ENCODE results near the gene CELF5. TPM values are rescaled to one million over a fixed set of nuclear protein-coding genes. Genes with fewer than 3 reads are reported as not detected.

Gene CELF5
- total and polyA plus RNA-seq, 9 of the 15 experiments (the other 6 are each of a cell fraction or from before 2014, with no cell fraction given), result 0.01 to 0.56 (median 0.22) TPM

GRCh38 chr19:3336680-3337523 lies 112.4 kb downstream of the CELF5 start:
- Histone ChIP-seq H3K4me3 (no peak overlapping the region), H3K27me3 (ENCODE audit: control insufficient read depth in 2 of 2, insufficient read depth in 2 of 2, low read length in 2 of 2) (peaks cover 0 to 10% of the 10 kb centered on the region in 2 experiments; a peak in 3 of 5 replicates), H3K9me3 (replicated peaks; ENCODE audit: control insufficient read depth, insufficient read depth, low read depth, low read length) (no peaks in the 10 kb centered on the region), H3K27ac (ENCODE audit: extremely low read depth, low read depth, low read length) (no peak overlapping the region), H3K9me1 (ENCODE audit: control insufficient read depth, insufficient read depth, low read length) (no peaks in the 10 kb centered on the region), H2AFZ (ENCODE audit: low read depth, low read length) (no peak overlapping the region), H4K20me1 (replicated peaks; ENCODE audit: control insufficient read depth, insufficient read depth, low read length) (peaks cover 4% of the 10 kb centered on the region; the same call in 1 of the 2 replicates), H3K36me3 (ENCODE audit: control insufficient read depth, insufficient read depth, low read length) (no peaks in the 10 kb centered on the region), H3K4me2 (ENCODE audit: insufficient read depth, low read length) (no peak overlapping the region), H3K4me1 (replicated peaks in 1 of 2; ENCODE audit: control insufficient read depth in 2 of 2, insufficient read depth in 2 of 2, low read length in 2 of 2) (peaks cover 0 to 17% of the 10 kb centered on the region in 2 experiments; a peak in 3 of 5 replicates), H3K9ac (ENCODE audit: insufficient read depth in 1 of 2, low read depth in 2 of 2, low read length in 2 of 2) (0 out of 4 replicates have a peak overlapping the region, but pooled peaks of 1 of the 2 experiments have one; percentile 17), H3K79me2 (ENCODE audit: control insufficient read depth, insufficient read depth, low read length) (no peaks in the 10 kb centered on the region)
- no peak for ATAC-seq
- no peak for DNase-seq (ENCODE audit: extremely low read depth in 1 of 4, low spot score in 3 of 4)
- FAIRE-seq, result no peak
- intact Hi-C loops (cut with micrococcal nuclease) (no loop called here), in situ Hi-C loops (cut with MboI) (no loop called here)
- ChIA-PET CTCF (ENCODE audit: low intra/inter-chr PET ratio) (no interaction called here), POLR2A (interaction anchor here (1.0 kb wide), 1 partner anchor 10 kb away, joined by 4 read pairs; no protein-coding TSS in a partner anchor)
- 34% methylated on average over 20 of the region's 22 CpGs for WGBS (ENCODE audit: insufficient coverage, low coverage, missing lambda C conversion rate)
- BruUV-seq (replicated peaks), result no TSS peak
- TF ChIP-seq UBTF (IDR thresholded peaks at IDR 0.05; ENCODE audit: borderline replicate concordance in 1 of 2, low read depth in 2 of 2, low read length in 2 of 2) (no peak), CBFA2T3 (IDR thresholded peaks at IDR 0.05) (no peak), RBM14 (IDR thresholded peaks at IDR 0.05; ENCODE audit: borderline replicate concordance, insufficient read depth, low read depth, low read length) (no peak), E2F8 (IDR thresholded peaks at IDR 0.05; ENCODE audit: low read depth, partially characterized antibody) (no peak), U2AF2 (optimal IDR thresholded peaks at IDR 0.05; ENCODE audit: low read depth, low read length) (no peak), FOXA1 (IDR thresholded peaks at IDR 0.05; ENCODE audit: borderline replicate concordance) (no peak), HDAC3 (IDR thresholded peaks at IDR 0.05; ENCODE audit: borderline replicate concordance, partially characterized antibody) (no peak), RAD21 (CRISPR knock-in tag; conservative IDR thresholded peaks at IDR 0.05 in 1 of 2, IDR thresholded peaks at IDR 0.05 in 1 of 2) (no peak), ZNF639 (CRISPR knock-in tag; conservative IDR thresholded peaks at IDR 0.05 in 1 of 2, IDR thresholded peaks at IDR 0.05 in 1 of 2) (no peak), MTF1 (CRISPR knock-in tag; IDR thresholded peaks at IDR 0.05; ENCODE audit: borderline replicate concordance) (no peak), IRF2 (CRISPR knock-in tag; IDR thresholded peaks at IDR 0.05) (no peak)

Measured in K562 (cell line).